Ascending aorta (tissue), 2 donors: ENCODE measurements around the gene GRB10. TPM values are rescaled to one million over a fixed set of nuclear protein-coding genes. Genes with fewer than 3 reads are reported as not detected.

Experiments
- DNase-seq, 2 donors: peaks; one replicate each; pipeline ENCODE4 v3.0.0-alpha.2; 2019; ENCODE audit warnings: low spot score in 2 of 2
- H3K27ac ChIP-seq, 2 donors: fragments of 200-600 bp; sonication (generic); one replicate each; pipeline ENCODE4 v1.5.1; 2016 to 2017; ENCODE audit warnings: mild to moderate bottlenecking in 1 of 2
- H3K27me3 ChIP-seq: fragments of 200-600 bp; sonication (generic); one replicate; pipeline ENCODE4 v1.5.1; 2017
- H3K36me3 ChIP-seq, 2 donors: fragments of 200-600 bp; sonication (generic); one replicate each; pipeline ENCODE4 v1.5.1; 2016
- H3K4me1 ChIP-seq, 2 donors: fragments of 200-600 bp; sonication (generic); one replicate each; pipeline ENCODE4 v1.5.1; 2016 to 2017; ENCODE audit warnings: mild to moderate bottlenecking in 1 of 2
- H3K4me3 ChIP-seq, 2 donors: fragments of 200-600 bp; sonication (generic); one replicate each; pipeline ENCODE4 v1.5.1; 2016 to 2017; ENCODE audit warnings: mild to moderate bottlenecking in 1 of 2
- H3K9me3 ChIP-seq, 2 donors: fragments of 200-600 bp; sonication (generic); one replicate each; pipeline ENCODE4 v1.5.1; 2016
- CTCF ChIP-seq, 3 experiments: fragments of 200-600 bp in 2 of 3; fragments of 450-650 bp in 1 of 3; sonication (generic) in 2 of 3; IDR thresholded peaks; one replicate each; pipeline ENCODE4 v1.5.1; 2016 to 2019; ENCODE audit warnings: antibody characterized with exemption in 3 of 3, mild to moderate bottlenecking in 1 of 3, moderate library complexity in 1 of 3
- intact Hi-C: fragments of 100-400 bp; cut with DNase I; formaldehyde crosslinking; loops from one replicate; pipeline ENCODE4 v1.15.1; 2023
- total RNA-seq: library from RNA; depleted of rRNA; stranded (reverse); fragments of >200 nt; gene quantifications from one replicate; pipeline ENCODE4 v1.1.0, GENCODE V29; 2016

Gene GRB10
- total RNA-seq, 1 donor from 2014 or later: 53.4 TPM

GRCh38 chr7:50808282-50808888 is 25.7 kb upstream of the GRB10 start:
- H3K27me3 ChIP-seq: no peaks in the 10 kb centered on the region
- intact Hi-C loops: no loop called here
- no peaks in the 10 kb centered on the region for H3K4me1 ChIP-seq
- no peak for DNase-seq
- H3K9me3 ChIP-seq: no peaks in the 10 kb centered on the region
- H3K36me3 ChIP-seq: no peaks in the 10 kb centered on the region
- TF ChIP-seq CTCF (IDR thresholded peaks at IDR 0.05): no peak
- no peak overlapping the region for H3K27ac ChIP-seq
- no peak overlapping the region for H3K4me3 ChIP-seq

GRCh38 chr7:50807026-50807730 is 24.5 kb upstream of the GRB10 start:
- Histone ChIP-seq H3K9me3 (no peaks in the 10 kb centered on the region), H3K27me3 (no peaks in the 10 kb centered on the region), H3K4me3 (no peak overlapping the region), H3K36me3 (no peaks in the 10 kb centered on the region), H3K4me1 (no peaks in the 10 kb centered on the region), H3K27ac (no peak overlapping the region)
- no peak for TF ChIP-seq CTCF (IDR thresholded peaks at IDR 0.05)
- no peak for DNase-seq
- intact Hi-C loops: no loop called here

- intact Hi-C loops: no loop called here
- no peak overlapping the region for H3K4me3 ChIP-seq
- TF ChIP-seq CTCF (IDR thresholded peaks at IDR 0.05): no peak
- no peaks in the 10 kb centered on the region for H3K9me3 ChIP-seq
- no peak overlapping the region for H3K27ac ChIP-seq
- H3K4me1 ChIP-seq: no peaks in the 10 kb centered on the region
- no peaks in the 10 kb centered on the region for H3K36me3 ChIP-seq
- no peaks in the 10 kb centered on the region for H3K27me3 ChIP-seq
- DNase-seq: no peak
These were observed 23.4 kb upstream of the GRB10 start for GRCh38 chr7:50806143-50806542.

- no peak for DNase-seq
- no peak overlapping the region for H3K4me3 ChIP-seq
- no peaks in the 10 kb centered on the region for H3K36me3 ChIP-seq
- H3K9me3 ChIP-seq: no peaks in the 10 kb centered on the region
- no peak for TF ChIP-seq CTCF (IDR thresholded peaks at IDR 0.05)
- H3K4me1 ChIP-seq: no peaks in the 10 kb centered on the region
- H3K27me3 ChIP-seq: no peaks in the 10 kb centered on the region
- intact Hi-C loops: no loop called here
- H3K27ac ChIP-seq: no peak overlapping the region
These were observed 22.9 kb upstream of the GRB10 start for GRCh38 chr7:50805447-50806125.

DNA sequence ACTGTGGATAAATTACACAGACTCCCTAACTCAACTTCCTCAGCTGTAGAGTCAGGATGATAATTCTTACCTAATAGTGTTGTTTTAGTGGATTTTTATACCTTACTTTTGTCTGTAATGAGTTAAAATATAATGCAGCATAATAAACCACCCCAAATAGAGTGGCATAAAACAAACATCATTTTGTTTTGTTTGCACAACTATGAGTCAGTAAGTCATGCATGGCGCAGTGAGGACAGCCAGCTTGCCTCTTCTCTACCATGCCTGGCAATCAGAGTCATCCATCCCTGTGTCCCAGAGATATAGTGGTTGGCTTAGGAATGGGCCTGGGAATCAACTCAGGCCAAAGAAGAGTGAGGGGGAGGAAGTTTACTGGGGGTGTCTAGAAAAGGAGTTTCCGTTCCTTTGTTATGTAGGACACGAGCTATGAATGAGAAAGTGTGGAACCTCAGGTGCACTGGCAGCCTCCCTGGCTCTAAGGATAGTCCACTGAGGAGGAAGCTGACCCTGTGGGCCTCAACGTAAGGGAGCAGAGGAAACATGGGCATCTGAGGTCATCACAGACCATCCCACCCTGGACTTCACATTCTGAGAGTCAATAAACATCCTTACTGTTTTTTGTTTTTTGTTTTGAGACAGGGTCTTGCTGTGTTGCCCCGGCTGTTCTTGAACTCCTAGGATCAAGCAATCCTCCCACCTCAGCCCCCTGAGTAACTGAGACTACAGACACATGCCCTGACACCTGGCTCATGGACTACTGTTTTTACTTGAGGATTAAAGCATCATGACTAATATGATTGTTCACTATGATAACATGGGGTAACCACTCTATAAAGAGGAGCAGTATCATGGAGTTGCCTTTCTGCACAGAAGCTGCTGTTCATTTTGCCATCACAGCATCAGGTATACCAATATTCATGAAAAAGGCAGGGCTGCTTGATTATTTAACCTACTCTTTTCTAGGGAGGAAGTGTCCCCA is 21.0 kb upstream of the GRB10 start:
- intact Hi-C loops: no loop called here
- no peaks in the 10 kb centered on the region for H3K36me3 ChIP-seq
- H3K4me1 ChIP-seq: no peaks in the 10 kb centered on the region
- no peak for TF ChIP-seq CTCF (IDR thresholded peaks at IDR 0.05)
- no peaks in the 10 kb centered on the region for H3K9me3 ChIP-seq
- no peak for DNase-seq
- H3K27me3 ChIP-seq: no peaks in the 10 kb centered on the region
- no peak overlapping the region for H3K27ac ChIP-seq
- H3K4me3 ChIP-seq: no peak overlapping the region
